ENCODE measurements around the gene HOXA5.

GRCh38 chr7:27156916-27157701 lies 13.6 kb upstream of the HOXA5 start:
- TF ChIP-seq, protein P1, sequence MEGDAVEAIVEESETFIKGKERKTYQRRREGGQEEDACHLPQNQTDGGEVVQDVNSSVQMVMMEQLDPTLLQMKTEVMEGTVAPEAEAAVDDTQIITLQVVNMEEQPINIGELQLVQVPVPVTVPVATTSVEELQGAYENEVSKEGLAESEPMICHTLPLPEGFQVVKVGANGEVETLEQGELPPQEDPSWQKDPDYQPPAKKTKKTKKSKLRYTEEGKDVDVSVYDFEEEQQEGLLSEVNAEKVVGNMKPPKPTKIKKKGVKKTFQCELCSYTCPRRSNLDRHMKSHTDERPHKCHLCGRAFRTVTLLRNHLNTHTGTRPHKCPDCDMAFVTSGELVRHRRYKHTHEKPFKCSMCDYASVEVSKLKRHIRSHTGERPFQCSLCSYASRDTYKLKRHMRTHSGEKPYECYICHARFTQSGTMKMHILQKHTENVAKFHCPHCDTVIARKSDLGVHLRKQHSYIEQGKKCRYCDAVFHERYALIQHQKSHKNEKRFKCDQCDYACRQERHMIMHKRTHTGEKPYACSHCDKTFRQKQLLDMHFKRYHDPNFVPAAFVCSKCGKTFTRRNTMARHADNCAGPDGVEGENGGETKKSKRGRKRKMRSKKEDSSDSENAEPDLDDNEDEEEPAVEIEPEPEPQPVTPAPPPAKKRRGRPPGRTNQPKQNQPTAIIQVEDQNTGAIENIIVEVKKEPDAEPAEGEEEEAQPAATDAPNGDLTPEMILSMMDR (IDR thresholded peaks at IDR 0.05), result no peak
- TF ChIP-seq POLR2A (IDR thresholded peaks at IDR 0.05), result no peak
- no peak for TF ChIP-seq POLR2AphosphoS5 (IDR thresholded peaks at IDR 0.05)
